ENCODE data around the gene MXRA7.
"Not testable (repeated sequence)": the region's sequence is repeated elsewhere in the genome, so short reads cannot be mapped to it uniquely, and the experiment has no call there.

Gene MXRA7

DNA sequence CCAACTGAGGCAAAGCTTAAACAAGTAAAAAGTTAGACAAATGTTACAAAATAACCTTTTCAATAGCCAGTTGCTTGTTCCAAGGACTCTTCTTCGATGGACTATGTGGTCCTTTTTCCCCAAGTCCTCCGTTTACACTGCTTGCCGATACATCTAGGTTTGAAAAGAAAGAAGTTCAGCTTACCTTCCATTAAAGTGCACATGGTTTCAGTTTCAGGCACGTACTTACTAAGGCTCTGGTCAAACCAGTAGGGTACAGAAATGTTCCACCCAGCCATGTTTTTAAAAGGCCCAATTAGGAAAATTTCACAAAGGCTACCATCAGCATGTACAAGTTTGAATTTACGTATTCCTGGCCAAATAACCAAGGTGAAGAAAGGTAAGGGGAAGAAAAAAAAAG, 24.2 kb upstream of the MXRA7 start:
- DNase-seq: peak in 1 of 2 experiments; percentile 30

DNA sequence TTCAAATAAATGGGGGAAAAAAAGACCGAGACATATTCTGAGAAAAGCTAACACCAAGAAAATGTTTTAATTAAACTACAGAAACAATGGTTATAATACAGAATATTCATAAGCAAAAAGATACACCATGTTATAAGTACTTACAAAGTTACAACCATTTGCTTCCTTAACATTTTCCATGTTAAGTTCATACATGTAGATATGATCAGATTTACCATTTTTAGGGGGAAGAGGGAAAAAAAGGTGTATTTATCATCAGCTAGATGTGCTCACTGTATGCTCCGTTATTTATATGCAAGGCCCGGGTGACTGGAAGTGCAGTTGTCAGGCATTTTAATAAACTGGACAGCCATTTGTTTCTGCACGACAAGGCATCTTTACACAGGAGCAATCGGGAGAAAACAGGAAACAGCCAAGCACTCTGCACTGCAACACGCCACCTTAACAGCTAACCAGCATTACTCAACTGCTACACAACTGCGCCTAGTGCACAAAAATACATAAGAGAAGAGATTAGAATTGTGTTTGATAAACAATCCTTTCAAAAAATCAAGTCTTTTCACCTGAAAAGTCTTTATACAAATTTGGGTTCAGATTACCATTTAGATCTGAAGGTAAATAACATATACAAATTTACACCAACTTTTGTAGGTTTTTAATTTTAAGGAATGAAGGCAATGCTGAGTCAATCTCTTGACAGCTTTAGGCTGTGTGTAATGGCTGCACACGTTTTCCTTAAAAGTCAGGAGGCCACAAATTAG, 23.5 kb upstream of the MXRA7 start:
- no peak for DNase-seq

DNA sequence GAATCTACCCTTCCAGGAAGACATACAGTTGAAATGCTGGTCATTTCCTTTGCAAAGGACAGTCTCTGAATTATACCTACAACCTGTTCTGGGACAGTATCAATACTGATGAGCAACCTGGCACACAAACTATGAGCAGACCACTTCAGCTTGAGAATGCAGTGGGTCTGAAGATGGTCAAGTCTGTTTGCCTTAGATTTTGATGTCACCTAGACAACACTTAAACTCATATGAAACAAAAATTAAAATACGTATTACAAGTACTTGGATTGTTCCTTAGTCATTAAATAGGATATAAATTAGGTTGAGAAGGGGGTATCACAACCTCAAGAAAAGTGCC, 22.8 kb upstream of the MXRA7 start:
- DNase-seq: no peak

DNA sequence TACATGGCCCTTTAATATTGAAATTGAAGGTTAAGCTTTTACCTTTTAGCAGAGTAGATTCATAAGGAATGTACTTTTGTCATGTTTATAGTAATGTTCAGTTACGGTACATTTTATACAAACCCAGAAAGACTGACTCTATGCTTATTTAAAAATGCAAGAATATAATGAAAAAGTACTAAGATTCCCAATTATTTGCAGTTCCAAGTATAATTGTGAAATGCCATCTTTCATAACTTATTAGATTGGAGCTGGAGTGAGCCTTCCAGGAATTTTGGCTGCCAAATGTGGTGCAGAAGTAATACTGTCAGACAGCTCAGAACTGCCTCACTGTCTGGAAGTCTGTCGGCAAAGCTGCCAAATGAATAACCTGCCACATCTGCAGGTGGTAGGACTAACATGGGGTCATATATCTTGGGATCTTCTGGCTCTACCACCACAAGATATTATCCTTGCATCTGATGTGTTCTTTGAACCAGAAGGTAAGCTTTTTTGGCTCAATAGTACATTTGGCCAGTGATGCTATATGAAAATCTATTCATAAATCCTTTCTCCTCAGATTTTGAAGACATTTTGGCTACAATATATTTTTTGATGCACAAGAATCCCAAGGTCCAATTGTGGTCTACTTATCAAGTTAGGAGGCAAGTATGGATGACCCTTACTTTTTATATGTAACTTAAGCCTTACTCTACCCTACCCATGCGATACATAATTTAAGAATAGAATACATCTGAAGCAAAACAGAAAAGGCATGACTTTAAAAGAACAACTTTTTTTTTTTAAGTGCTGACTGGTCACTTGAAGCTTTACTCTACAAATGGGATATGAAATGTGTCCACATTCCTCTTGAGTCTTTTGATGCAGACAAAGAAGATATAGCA, 22.2 kb upstream of the MXRA7 start:
- no peak for DNase-seq

DNA sequence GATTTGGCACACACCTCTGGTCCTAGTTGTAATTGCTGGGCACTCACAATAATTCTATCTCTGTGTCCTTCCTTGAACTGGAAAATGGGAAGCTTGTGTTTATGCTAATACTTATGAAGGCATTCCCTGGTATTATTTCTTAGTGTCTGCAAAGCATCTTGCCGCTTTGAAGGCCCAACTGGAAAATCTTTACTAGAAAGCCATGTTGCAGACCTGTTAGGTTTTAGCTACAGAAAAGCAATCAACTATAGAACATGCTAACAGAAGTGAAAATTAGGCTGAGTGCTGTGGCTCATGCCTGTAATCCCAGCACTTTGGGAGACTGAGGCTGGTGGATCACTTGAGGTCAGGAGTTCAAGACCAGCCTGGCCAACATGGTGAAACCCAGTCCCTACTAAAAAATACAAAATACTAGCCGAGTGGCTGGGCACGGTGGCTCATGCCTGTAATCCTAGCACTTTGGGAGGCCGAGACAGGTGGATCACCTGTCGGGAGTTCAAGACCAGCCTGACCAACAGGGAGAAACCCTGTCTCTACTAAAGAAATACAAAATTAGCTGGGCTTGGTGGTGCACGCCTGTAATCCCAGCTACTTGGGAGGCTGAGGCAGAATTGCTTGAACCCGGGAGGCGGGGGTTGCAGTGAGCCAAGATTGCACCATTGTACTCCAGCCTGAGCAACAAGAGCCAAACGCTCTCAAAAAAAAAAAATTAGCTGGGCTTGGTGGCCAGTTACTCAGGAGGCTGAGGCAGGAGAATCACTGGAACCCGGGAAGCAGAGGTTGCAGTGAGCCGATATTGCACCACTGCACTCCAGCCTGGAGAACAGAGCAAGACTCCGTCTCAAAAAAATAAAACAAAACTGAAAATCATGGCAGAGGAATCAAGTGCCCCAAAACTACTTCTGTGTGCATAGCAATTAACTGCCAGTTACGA, 21.3 kb upstream of the MXRA7 start:
- DNase-seq: not testable (repeated sequence)

DNA sequence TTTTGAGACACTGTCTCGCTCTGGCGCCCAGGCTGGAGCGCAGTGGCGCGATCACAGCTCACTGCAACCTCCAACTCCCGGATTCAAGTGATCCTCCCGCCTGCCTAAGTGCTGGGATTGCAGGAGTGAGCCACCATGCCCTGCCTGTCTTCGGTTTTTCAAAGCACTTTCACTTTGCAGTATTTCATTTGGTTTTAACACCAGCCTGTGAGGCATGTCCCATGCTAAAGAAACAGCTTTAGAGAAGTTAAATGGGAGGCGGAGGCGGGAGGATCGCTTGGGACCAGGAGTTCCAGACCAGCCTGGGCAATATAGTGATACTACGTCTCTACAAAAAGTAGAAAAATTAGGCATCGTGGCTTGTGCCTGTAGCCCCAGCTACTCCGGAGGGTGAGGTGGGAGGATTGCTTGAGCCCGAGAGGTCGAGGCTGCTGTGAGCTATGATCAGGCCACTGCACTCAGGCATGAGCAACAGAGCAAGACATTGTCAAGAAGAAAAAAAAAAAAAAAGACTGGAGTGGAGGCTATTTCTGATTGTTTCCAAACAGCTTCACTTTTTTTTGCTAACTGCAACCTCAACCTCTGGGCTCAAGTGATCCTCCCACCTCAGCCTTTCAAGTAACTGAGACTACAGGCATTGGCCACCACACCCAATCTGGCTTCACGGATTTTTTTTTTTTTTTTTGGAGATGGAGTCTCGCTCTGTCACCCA, 17.1 kb upstream of the MXRA7 start:
- DNase-seq: no peak

DNA sequence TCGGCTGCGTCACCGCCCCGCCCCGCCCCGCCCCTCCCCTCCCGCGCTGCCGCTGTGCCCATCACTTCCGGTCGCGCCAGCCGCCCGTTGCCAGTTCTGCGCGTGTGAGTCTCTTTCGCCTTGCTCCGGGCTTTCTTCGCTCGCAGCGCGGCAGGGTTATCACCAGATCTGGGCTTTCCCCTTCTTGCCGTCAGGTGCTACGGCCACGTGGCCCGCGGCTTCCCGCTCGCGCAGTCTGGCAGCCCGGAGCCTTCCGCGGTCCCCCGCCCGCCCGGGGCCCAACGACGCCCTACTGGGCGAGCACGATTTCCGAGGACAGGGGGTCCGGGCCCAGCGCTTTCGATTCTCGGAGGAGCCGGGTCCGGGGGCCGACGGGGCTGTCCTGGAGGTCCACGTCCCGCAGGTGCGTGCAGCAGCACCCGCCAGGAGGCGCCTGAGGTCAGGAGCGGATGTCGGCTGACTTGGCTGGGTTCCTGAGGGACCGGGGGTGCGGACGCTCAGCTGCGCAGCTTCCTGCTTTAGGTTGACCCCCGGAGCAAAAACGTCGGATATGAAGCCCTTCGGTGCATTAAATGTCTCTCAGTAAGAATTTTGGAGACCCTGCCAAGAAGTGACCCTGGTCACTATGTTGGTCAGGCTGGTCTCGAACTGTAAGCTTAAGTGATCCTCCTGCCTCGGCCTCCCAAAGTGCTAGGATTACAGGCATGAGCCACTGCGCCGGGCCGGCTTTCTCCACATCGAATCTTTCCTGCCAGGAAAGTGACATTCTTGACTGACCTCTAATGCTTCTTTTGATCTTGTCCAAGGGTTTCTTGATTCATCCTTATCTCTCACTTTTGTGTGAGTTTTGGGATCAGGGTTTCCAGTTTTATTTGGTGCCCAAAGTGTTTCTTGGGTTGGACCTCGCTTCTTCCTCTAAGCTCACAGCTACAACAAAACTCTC, 16.3 kb upstream of the MXRA7 start, which contains the start of gene METTL23:
TSS of gene METTL23 (plus strand) at position 64 of the 943 bp plus-strand sequence. CDS start 2,872 bp downstream, outside the sequence.
- peak; percentile 57 to 71 for DNase-seq

DNA sequence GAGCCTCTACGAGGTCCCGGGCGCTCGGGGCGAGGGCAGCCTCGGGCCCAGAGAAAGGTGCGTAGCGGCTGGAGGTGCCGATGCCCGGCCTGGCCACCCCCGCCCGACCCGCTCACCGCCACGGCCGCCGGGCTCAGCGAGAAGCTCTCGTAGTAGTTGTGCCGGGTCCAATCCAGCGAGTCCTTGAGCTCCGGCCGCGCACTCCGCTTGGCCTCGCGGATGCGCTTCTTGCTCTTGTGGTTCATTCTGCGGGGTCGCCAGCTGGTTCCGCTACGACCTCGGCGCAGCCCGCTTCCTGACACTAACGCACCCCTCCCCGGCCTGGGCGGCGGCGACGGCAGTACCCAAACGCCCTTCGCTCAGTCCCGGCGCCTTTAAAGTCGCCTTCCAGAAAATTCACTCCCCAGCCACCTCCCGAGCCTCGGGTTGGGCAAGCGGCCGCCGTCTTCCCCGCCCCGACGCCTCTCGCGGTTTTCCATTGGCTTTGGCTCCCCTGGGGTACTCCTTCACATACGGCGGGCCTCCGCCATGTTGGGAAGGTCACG, 15.5 kb upstream of the MXRA7 start, which contains the start of gene JMJD6:
TSS of gene JMJD6 (minus strand) at position 376 of the 545 bp plus-strand sequence. CDS start at position 245, 131 bp downstream.
- DNase-seq: peak; percentile 97 to 98

DNA sequence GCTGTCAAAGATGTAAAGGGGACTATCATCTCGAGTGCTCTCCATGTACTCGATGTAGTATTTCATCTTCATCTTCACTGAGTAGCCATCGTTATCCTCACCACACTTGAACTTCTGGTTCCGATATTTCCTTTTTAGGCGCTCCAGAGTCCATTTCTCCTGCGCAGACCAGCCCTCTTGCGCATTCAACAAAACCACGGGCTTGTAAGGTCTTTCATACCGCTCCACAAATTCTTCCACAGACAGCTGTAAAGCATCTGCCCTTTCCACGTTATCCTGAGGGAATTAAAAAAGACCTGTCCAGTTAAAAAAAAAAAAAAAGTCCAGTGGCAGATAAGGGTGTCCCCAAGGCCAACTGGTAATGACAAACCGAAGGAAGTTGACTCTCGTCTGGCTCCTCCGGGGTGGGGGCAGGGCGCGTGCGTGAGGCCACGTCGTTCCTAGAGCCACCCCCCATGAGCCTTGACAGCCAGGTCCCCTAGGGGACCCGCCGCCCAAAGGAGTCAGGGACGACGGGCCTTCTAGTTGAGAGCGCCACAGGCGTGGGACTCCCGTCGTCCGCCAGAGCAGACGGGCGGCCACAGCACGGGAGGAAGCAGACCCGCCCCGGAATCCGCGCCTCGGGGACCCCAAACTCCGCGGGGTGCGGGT, 14.9 kb upstream of the MXRA7 start:
- peak in 1 of 2 experiments; percentile 58 for DNase-seq

DNA sequence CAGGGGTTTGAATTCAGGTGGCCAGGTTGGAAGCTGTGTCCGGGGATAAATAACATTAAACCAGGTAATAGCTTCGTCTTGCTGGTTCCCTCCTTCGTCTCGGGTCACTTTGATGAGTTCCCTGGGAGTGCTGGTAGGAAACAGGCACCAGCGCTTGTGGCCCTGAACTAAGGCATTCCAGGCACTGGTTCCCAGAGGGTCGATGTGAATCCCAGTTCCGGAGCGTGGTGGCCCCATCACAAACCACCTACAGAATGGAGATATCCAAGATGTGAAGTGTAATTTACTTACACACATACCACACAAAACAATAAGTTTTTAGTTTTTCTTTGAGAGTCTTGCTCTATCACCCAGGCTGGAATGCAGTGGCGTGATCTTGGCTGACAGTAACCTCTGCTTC, 13.0 kb upstream of the MXRA7 start:
- no peak for DNase-seq

DNA sequence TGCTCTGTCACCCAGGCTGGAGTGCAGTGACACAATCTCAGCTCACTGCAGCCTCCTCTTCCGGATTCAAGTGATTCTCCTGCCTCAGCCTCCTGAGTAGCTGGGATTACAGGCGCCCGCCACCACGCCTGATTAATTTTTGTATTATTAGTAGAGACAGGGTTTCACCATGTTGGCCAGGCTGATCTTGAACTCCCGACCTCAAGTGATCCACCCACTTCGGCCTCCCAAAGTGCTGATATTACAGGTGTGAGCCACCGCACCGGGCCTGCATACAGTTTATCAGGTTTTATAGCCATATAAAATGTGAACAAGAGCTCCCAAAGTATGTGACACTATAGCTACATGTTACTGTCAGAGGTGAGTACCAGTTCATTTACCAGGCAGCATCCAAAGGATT, 12.2 kb upstream of the MXRA7 start:
- not testable (repeated sequence) for DNase-seq

DNA sequence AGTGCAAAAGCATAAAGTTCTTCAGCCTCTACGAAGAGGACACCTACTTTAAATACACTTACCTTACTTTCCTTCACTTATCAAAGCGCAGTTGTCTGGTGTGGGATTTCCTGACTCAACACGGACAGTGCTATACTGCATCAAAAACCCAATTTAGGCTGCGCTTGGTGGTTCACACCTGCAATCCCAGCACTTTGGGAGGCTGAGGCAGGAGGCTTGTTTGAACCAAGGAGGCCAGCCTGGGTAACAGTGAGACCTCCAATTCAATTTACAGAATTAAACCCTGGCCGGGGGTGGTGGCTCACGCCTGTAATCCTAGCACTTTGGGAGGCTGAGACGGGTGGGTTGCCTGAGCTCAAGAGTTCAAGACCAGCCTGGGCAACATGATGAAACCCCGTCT, 11.5 kb upstream of the MXRA7 start:
- no peak for DNase-seq

DNA sequence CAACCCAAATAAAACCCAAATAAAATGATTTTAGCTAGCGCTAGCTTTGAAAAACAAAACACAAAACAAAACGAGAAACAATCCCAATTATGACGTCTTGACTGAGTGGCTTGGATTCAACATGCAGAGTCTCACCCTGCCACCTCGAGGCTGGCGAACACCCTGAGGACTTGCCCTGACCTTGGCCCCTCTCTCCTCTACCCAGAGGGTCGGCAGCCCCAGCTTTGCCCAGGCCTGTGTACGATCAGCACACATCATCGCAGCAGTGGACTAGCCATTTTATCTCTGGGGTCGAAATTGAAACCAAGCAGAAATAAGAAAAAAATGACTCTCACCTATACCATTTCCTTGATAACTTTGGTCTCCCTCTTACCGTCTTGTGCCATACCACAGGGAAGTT, 10.7 kb upstream of the MXRA7 start:
- DNase-seq: no peak

DNA sequence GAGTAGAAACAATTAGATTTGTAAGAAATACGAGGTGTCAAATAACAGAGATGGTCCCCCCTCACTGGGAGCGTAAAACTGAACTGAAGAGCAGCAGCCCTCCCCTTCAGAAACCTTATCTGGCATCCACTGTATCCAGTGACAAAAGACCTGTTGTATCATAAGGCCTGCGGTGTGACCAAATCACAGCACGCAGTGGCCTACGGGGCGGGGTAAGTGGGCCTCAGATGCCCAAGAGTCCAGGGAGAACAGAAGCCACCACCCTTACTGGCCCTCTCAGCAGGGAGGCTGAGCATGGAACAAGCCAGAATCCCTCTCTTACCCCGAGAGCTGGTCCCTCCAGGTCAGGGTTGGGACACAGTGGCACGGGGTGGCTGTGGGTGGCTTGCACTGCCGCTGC, 10.2 kb upstream of the MXRA7 start:
- DNase-seq: no peak

DNA sequence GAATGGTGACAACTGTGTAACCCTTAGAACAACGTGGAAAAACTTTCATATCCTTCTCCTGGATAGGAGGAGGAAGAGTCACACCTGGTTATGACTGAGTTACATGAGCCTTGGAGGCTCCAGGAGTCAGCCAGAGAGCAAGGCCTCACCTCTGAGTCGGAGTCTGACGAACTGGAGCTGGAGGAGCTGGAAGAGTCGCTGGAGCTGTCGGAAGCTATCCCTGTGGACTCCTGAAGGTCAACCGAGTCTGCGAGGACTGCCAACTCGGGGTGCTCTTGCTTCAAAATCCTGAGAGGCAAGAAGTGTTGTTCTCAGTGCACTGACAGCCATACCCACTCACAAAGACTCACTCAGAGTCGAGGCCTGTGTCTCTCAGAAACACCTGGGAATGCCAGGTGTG, 9.4 kb upstream of the MXRA7 start:
- DNase-seq: no peak

DNA sequence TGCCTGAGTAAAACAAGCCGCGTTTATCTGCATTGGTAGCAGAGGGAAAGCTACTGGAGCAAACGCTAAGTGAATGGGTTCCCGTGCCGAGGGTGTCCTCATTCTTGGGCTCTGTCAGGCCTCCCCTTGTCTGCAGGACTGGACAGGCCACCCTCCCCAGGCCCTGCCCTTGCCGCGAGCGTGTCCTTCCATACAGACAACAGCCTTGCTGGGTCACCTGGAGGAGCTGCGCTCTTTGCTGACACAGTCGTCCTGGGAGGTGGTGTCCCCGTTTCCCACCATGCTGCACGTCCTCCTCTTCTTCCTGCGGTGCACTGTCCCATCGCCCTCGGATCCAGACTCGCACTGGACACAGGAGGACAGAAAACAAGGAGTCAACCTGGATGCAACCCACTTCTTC, 7.8 kb upstream of the MXRA7 start:
- no peak for DNase-seq

DNA sequence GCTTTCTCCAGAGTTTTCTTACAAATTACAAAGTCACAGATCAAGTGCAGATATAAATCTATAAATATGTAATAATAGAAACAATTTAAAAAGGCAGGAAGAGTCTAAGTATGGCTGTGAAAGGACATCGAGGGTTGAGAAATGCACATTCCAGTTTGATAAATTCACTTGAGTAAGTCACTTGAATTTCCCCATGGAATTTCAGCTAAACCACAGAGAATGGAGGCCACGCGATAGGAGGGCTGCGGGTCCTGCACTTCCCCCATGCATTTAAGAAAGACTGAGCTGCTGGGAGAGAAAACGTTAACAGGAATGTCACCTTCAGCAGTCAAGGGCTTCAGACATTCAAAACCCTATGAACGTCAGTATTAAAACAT, 6.1 kb upstream of the MXRA7 start:
- DNase-seq: no peak

DNA sequence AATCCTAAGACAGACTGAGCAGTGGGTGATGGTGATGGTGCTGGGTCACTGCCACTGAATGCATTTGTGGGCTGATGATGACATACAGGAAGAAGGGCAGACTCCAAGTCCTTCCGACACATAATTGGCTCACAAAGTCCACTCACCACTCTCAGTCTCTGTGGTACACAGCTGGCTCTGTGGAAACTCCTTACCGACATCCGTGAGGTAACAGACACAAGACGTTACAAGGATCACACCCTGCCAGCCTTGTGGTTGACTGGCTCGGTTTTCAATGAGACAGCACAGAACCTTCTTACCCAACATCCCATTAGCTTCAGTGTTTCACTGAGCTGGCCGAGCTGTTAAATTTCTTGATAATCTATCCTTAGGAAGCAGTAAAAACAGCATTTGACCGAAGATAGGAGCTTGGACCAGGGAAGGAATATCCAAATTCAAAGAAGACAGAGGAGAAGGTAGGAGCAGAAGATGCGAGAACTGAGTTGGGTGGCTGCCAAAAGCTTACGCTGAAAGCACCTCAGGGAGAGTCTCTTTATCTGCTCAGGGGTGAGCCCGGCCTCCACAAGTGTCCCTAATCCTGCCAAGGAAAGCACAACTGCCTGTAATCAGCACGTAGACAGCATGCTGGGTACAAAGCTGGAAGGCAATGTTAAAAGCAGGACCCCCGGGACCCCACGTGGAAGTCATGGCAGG, 5.5 kb upstream of the MXRA7 start:
- no peak for DNase-seq

DNA sequence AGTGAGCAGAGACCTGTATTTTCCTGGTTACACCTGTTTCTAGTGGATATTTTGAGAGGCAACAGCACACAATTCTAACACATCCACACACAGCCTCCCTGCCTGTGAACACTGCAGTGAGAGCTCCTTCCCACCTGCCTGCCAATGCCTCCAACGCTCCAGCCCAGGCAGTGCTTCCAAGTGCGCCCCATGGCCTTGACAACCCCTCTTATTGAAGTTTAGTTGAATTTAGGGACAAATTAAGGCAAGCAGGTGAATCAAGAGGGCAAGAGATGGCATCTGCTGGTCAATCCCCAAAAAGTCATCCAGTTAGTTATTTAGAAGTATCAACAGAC, 4.7 kb upstream of the MXRA7 start:
- no peak for DNase-seq
